Left lung (tissue), 8 donors: ENCODE results near the gene TAF7L. TPM values are rescaled to one million over a fixed set of nuclear protein-coding genes. Genes with fewer than 3 reads are reported as not detected.

Experiments used
- polyA plus RNA-seq, 6 donors: library from polyadenylated mRNA; unstranded; fragments of 120-200 nt; gene quantifications; one replicate each; pipeline ENCODE4 v1.2.1, GENCODE V29; 2013; ENCODE audit not compliant: insufficient read length in 6 of 6
- total RNA-seq, 2 donors: library from RNA; stranded (reverse); fragmentation: NEBNext Ultra II Directional; extraction: Animal tissue kit (Norgen Biotek cat#: 25700); gene quantifications; one replicate each; pipeline ENCODE4 v1.2.1, GENCODE V29; 2021
- donor health status: DM: no; HTN: yes; CAD: no.
- donor health status: DM: no; HTN: no; CAD: no.

Gene TAF7L
- total and polyA plus RNA-seq, 8 donors: 0.25 to 0.89 (median 0.39) TPM; not detected in 2

Other genes with a start within 250 kb of the TAF7L start
- 10 to 100 TPM; 12.5 to 19.5 TPM for gene TRMT2B, start 239.2 kb downstream of the TAF7L start, total RNA-seq
- gene TRMT2B, start 239.2 kb downstream of the TAF7L start, polyA plus RNA-seq: 10 to 100 TPM in 5 of 6 donors, 1 to 10 TPM in 1; 9.7 to 14.2 (median 13.4) TPM
- 1 to 10 TPM; 1.2 to 1.6 TPM for gene TMEM35A, start 212.5 kb downstream of the TAF7L start, total RNA-seq
- gene TMEM35A, start 212.5 kb downstream of the TAF7L start, polyA plus RNA-seq: 10 to 100 TPM in 5 of 6 donors, 1 to 10 TPM in 1; 9.7 to 17.0 (median 12.9) TPM
- 1 to 10 TPM; 3.5 to 5.2 TPM for gene CENPI, start 193.1 kb downstream of the TAF7L start, total RNA-seq
- gene CENPI, start 193.1 kb downstream of the TAF7L start, polyA plus RNA-seq: 10 to 100 TPM in 4 of 6 donors, 1 to 10 TPM in 2; 8.7 to 16.2 (median 11.0) TPM
- gene DRP2, start 71.5 kb downstream of the TAF7L start, total RNA-seq: under 1 TPM; 0.08 to 0.09 TPM
- 1 to 10 TPM; 1.4 to 2.3 (median 2.0) TPM for gene DRP2, start 71.5 kb downstream of the TAF7L start, polyA plus RNA-seq
- gene TIMM8A, start 57.4 kb upstream of the TAF7L start, total RNA-seq: 10 to 100 TPM; 10.2 to 15.5 TPM
- gene TIMM8A, start 57.4 kb upstream of the TAF7L start, polyA plus RNA-seq: 10 to 100 TPM; 13.9 to 16.5 (median 15.2) TPM
- 10 to 100 TPM; 17.9 to 26.6 TPM for gene BTK, start 94.9 kb upstream of the TAF7L start, total RNA-seq
- gene BTK, start 94.9 kb upstream of the TAF7L start, polyA plus RNA-seq: 1 to 10 TPM; 4.2 to 6.4 (median 4.5) TPM
- 100 to 1,000 TPM; 127 to 169 TPM for gene RPL36A, start 99.7 kb upstream of the TAF7L start, total RNA-seq
- 1,000 to 10,000 TPM; 1,057 to 1,743 (median 1,517) TPM for gene RPL36A, start 99.7 kb upstream of the TAF7L start, polyA plus RNA-seq
- gene GLA, start 116.6 kb upstream of the TAF7L start, total RNA-seq: 10 to 100 TPM; 30.1 to 57.7 TPM
- 10 to 100 TPM; 26.2 to 30.7 (median 27.8) TPM for gene GLA, start 116.6 kb upstream of the TAF7L start, polyA plus RNA-seq
- gene HNRNPH2, start 116.9 kb upstream of the TAF7L start, total RNA-seq: 10 to 100 TPM; 66.2 to 71.5 TPM
- gene HNRNPH2, start 116.9 kb upstream of the TAF7L start, polyA plus RNA-seq: 100 to 1,000 TPM in 4 of 6 donors, 10 to 100 TPM in 2; 86.0 to 107 (median 101) TPM
- gene ARMCX4, start 194.1 kb upstream of the TAF7L start, total RNA-seq: 10 to 100 TPM; 11.5 to 11.6 TPM
- gene ARMCX4, start 194.1 kb upstream of the TAF7L start, polyA plus RNA-seq: 10 to 100 TPM; 25.9 to 33.9 (median 31.6) TPM